Measurements from ENCODE around the gene C3orf80.
"Not testable (repeated sequence)": the region's sequence is repeated elsewhere in the genome, so short reads cannot be mapped to it uniquely, and the experiment has no call there.

Gene C3orf80

DNA sequence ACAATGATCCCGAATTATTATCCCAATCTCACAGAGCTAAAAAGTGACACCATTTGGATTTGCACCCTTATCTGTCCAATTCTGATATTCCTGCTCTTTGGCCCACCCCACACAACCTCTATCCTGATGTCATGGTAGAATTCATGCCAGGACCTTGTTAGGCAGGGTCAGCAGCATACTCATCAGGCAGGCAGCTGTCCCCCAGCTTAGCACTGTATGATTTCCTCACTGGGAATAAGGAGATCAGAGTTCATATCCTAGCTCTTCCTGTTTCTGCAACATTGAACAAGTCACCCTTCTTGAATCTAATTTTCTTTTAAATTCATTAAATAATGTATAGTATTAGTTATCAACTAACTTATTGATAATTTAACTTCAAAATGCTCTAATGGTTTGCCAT is 12.0 kb upstream of the C3orf80 start:
- DNase-seq (ENCODE audit: low read depth in 2 of 2) = no peak

DNA sequence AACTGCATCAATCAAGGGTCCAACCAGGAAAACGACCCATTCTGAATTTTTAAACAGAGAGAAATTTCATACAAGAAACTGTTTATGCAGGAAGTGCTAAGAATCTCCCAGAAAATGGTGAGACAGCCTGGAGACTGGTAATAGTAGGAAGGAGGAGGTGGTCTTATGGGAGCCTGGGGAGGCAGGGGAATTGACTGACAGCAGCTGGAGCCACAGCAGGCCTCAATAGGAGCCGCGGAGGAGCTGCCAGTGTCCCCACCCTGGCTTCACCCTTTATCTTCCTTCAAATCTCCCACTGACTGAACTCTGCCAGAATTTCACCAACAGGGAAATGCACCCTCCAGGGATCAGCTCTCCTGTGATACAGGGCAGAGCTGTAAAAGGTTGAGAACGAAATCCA is 7.5 kb upstream of the C3orf80 start:
- no peak for DNase-seq (ENCODE audit: low read depth in 2 of 2)

DNA sequence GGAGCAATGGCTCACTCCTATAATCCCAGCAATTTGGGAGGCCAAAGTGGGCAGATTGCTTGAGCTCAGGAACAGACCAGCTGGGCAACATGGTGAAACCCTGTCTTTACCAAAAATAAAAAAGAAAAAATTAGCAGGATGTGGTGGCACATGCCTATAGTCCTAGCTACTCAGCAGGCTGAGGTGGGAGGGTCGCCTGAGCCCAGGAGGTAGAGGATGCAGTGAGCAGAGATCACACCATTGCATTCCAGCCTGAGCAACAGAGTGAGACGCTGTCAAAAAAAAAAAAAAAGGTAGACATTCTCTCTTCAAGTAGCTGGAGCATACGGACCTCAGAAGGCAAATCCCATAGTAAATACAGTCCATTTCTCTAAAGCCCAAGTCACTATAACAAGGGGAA is 7.1 kb upstream of the C3orf80 start:
- DNase-seq (ENCODE audit: low read depth in 2 of 2) = no peak

DNA sequence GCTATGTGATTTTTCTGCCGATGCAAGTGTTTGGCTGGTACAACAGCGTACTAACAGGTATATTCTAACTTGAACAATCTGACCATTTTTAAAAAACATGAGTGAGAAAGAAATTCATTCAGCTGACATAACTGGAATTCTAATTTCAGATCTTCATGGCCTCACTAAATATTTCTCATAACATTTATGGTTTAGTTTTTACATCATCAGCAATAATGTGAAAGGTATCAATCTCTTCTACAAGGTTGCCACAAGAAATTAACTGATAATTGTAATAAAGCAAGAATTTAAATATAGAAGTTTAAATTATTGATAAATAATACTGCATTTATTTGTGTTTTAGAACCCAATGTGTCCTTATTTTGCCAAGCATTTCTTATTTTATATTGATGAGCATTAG is 5.2 kb upstream of the C3orf80 start:
- no peak for DNase-seq (ENCODE audit: low read depth in 2 of 2)

DNA sequence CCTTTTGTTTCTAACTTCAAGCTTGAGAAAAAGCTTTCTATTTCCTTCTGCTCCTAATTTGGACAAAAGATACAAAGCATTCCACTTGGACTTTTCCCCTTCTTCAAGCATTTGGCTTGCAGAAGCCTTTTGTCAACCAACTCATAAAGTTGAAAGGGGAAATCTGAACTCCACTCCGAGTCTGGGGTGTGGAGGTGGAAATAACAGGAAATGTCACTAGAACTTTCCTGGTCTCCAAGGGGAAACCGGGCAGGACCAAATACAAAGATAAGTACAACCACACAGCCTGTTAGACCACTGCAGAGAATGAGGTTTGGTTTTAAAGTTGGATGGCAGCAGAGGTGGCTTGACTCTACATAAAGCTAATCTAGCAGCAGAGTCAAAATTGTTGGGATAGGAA is 4.2 kb upstream of the C3orf80 start:
- DNase-seq (ENCODE audit: low read depth in 2 of 2) = no peak

DNA sequence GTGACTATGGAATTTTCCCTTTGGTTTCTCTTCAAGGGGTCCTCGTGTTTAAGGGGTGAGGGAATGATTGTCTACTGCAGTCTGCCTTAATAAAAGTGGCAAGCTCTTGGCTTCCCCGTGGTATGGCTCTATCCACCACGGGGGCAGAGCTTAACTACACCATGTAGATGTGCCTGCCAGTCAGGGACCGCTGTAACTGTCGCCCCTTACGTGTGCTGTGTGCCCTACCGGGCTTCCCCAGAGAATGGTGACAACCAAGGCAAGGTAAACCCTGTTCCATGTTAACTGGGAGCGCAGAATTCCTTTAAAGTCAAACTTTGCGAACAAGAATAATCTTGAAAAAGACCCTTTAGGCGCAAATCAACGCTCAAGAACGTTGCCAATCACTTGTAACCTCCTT is 966 bp upstream of the C3orf80 start:
- DNase-seq (ENCODE audit: low read depth in 2 of 2) = no peak

DNA sequence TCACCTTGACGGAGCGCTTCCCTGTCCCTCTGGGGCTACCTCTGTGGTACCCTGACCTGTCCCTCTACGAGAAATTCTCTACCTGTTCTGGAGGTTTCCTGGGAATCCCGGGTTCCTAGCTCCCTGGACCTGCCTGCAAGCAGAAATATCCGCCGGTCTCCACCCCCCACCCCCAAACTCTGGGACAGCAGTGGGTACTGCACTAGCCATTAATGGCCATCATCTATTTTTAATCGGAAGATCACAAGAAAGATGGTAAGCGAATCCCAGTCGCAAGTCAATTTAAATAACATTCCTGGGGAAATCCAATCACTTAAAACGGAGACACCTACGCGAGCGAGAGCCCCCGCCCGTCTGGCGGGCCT is 429 bp upstream of the C3orf80 start:
- DNase-seq (ENCODE audit: low read depth in 2 of 2) = no peak

DNA sequence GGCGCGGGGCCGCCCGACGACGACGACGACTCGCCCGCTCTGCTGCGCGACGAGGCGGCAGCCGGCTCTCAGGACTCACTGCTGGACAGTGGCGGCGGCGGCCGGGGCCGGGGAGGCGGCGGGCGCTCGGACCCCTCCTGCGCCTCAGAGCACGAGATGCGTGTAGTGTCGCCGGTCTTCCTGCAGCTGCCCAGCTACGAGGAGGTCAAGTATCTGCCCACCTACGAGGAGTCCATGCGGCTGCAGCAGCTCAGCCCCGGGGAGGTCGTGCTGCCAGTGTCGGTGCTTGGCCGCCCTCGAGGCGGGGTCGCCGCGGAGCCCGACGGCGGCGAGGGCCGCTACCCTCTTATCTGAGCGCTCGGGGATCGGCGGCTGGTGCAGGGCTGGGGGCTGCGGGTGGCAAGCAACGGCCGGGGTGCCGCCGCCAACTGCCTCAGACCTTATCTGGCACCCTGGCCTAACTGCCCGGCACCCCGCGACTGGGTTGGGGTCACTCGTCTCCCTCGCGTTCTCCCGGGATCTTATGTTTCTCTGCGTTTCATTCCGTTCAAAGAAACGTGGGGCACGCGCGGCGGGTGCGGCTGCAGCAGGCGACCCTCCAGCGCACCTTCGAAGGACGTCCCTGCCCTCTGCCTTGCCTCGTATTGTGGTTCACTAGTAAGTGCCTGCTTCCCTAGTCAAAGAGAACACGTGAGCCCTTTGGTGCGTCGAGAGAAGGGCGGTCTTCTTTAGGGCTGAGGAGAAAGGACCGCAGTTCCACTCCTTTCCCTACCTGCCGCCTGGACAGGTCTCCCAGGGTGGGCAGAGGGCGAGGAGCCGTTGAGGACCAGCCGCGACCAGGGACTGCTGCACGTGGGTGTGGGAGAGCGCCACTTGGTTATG is 1.0 kb downstream of the C3orf80 start:
- DNase-seq (ENCODE audit: low read depth in 2 of 2) = no peak

DNA sequence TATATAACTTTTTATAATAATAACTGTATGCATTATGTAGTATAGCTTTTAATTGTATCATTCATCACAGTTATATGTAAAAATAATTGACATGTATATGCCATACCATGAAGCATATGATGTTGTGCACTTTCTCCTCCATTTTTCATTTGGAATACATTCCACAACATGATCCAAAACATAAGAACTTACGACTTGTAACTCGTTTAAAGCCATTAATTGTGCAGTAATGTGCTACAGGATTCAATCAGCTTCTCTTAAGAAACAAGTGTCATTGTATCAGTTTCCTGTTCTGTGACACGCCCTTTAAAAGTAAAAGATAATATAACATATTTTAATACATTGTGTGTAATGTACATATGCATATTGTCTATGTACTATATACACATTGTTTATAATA is 2.2 kb downstream of the C3orf80 start:
- DNase-seq (ENCODE audit: low read depth in 2 of 2) = no peak

DNA sequence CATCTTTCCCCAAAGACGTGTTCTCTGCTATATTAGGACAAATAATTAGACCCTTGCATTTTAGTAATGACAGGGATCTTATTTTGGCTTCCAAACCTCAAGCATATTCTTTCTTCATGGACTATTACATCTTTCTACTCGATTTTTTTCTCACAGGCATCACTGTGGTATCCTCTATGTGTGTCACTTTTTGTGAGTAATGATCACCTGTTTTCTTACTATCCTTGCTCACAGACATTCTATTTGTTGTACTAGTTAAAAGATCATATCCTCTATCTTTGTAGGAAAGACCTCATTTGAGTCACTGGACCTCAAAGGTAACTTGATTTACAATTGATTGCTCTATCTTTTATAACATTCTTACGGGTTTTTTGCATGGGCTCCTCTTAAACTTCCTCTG is 6.8 kb downstream of the C3orf80 start:
- DNase-seq (ENCODE audit: low read depth in 2 of 2) = no peak

DNA sequence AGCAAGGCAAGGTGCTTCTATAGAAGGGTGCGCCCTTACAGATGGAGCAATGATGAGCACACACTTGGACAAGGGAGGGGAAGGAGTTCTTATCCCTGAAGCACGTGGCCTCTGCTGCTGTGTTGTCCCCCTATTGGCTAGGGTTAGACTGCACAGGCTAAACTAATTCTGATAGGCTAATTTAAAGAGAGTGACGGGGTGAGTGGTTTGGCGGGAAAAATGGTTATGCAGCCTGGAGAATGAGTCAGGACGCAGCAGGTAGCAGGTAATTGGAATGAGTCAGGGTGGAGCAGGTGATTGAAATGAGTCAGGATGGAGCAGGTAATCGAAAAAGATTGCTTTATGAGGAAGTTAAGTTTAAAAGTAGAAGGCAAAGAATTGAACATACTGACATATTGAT is 15.5 kb downstream of the C3orf80 start:
- not testable (repeated sequence) for DNase-seq (ENCODE audit: low read depth in 2 of 2)

DNA sequence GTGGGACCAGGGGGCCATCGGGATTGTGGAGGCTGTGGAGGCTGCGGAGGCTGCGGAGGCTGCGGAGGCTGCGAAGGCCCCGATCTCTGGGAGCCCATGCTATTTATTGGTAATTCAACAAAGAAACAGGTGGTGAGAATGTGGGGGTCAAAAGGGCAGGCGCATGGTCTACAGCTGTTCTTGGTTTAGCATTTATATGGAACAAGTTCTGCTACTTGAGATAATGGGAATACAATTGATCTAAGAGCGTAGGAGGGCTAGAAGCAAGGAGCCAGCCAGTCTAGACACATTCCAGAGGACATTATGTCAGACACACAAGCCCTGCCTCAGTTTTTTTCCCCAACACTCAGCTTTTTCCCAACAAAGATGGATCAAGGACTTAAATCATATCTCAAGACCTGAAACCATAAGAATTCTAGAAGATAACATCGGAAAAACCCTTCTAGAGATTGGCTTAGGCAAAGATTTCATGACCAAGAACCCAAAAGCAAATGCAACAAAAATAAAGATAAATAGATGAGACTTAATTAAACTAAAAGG is 20.1 kb downstream of the C3orf80 start:
- no peak for DNase-seq (ENCODE audit: low read depth in 2 of 2)

DNA sequence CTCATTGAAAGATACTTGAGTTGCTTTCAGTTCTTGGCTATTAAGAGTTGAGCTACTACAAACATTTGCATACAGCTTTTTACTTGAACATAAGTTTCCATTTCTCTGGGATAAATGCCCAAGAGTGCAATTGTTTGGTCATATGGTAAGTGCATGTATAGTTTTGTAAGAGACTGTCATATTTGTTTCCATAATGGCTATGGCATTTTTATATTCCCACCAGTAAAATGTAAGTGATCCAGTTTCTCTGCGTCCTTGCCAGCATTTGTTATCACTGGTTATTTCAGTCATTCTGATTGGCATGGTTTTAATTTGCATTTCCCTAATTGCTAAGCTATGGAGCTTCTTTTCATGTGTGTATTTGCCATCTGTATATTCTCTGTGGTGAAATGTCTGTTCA is 22.5 kb downstream of the C3orf80 start:
- DNase-seq (ENCODE audit: low read depth in 2 of 2) = no peak

DNA sequence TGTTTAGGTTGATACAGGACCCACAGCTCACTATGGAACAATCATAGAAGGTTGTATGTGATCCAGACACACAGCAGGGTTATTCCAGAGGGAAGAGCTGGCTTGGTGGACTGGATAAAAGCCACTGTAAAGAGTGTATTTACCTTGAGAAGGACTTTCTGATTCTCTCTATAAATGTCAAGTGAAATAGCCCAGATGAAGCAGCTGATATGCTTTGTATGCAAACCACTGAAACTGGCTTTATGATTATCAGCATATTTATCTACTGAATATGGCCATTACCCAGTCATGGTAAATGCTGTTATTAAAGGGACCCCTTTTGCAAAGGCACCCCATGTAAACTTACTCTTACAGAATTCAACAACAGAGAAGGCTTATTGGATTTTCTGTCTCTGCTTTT is 28.1 kb downstream of the C3orf80 start:
- no peak for DNase-seq (ENCODE audit: low read depth in 2 of 2)

DNA sequence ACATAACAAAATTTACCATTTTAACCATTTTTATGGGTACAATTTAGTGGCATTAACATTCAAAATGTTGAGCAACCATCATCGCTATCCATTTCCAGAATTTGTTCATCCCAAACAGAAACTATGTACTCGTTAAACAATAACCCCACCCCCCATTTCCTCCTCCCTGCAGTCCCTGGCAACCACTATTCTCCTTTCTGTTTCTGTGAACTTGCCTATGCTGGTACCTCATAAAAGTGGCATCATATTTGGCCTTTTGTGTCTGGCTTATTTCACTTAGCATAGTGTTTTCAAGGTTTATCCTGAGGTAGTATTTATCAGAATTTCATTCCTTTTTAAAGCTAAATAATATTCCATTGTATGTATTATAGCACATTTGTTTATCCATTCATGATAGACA is 32.4 kb downstream of the C3orf80 start:
- DNase-seq (ENCODE audit: low read depth in 2 of 2) = no peak

DNA sequence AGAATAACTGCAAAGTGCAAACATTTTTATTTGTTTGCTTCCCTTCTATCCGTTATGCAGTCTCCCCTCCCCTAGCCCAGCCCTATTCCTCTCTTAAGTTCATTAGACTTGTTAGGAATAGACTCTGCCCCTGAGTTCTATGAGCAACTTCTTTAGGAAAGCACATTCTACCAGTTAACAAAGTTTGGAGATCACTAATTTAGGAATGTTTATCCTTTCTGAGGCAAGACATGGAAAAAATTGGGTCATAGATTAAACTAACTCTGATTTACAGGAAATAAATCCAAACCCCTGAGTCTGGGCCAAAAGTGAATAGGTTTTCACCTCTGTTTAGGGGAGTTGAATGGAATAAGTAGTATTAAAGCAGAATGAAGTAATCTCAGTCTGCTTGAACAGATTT is 34.4 kb downstream of the C3orf80 start:
- no peak for DNase-seq (ENCODE audit: low read depth in 2 of 2)

DNA sequence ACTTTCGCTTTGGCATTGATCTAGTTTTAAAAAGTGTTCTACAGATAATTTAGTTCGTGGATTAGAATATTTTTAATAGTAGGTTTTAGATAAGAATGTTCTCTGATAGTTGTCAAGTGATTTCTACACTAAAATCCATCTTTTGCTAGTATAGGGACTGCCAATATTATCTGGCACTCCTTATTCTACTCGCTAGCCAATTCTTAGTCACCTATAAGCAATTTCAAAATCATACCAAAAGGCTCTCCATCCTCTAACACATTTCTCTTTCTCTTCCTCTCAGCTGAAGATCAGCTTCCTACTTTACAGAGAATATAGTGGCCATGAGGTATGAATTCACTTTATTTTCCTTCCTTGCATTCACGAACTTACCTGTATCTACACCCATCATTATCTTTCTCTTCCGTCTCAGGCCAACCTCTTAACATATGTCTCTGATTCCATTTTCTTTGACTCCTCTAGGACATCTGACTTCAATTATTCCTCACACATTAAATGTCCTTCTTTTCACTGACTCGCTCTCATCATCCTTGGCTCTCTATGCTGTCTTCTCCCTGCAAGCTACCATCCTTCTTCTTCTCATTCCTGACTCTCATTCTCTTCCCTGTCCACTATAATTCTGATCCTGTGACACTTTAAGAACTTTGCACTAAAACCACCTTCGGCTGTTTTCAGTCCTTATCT is 35.5 kb downstream of the C3orf80 start:
- no peak for DNase-seq (ENCODE audit: low read depth in 2 of 2)

DNA sequence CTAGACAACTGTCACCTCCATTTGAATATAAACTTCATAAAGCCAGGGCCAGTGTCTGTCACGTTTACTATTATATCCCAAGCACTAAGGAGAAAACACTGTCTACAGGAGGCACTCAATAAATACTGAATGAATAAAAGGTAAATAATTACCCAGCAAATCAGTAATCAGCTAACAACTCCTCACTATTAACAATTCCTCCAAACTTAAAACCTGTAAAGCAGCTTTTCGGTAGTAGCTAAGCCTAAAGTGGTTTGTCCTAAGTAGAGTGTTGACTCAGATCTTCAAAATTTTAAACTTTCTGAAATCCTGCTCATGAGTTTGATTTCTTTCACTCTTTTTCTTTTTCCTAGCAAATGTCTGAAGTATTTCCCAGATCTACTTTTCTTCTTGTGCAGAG is 39.9 kb downstream of the C3orf80 start:
- no peak for DNase-seq (ENCODE audit: low read depth in 2 of 2)

Measured in activated CD4-positive, alpha-beta T cell treated with anti-CD3 and anti-CD28 coated beads for 24 hours (primary cell).